IPS DF 4.7 (cell line): ENCODE data around the gene SF3A1.
"Not testable (repeated sequence)": the region's sequence is repeated elsewhere in the genome, so short reads cannot be mapped to it uniquely, and the experiment has no call there.

Experiments used
- DNase-seq: peaks from one replicate; pipeline ENCODE4 v3.0.0-alpha.2; 2013; ENCODE audit warnings: low spot score; ENCODE audit errors: extremely low read depth

The SF3A1 gene, protein sequence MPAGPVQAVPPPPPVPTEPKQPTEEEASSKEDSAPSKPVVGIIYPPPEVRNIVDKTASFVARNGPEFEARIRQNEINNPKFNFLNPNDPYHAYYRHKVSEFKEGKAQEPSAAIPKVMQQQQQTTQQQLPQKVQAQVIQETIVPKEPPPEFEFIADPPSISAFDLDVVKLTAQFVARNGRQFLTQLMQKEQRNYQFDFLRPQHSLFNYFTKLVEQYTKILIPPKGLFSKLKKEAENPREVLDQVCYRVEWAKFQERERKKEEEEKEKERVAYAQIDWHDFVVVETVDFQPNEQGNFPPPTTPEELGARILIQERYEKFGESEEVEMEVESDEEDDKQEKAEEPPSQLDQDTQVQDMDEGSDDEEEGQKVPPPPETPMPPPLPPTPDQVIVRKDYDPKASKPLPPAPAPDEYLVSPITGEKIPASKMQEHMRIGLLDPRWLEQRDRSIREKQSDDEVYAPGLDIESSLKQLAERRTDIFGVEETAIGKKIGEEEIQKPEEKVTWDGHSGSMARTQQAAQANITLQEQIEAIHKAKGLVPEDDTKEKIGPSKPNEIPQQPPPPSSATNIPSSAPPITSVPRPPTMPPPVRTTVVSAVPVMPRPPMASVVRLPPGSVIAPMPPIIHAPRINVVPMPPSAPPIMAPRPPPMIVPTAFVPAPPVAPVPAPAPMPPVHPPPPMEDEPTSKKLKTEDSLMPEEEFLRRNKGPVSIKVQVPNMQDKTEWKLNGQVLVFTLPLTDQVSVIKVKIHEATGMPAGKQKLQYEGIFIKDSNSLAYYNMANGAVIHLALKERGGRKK

DNA sequence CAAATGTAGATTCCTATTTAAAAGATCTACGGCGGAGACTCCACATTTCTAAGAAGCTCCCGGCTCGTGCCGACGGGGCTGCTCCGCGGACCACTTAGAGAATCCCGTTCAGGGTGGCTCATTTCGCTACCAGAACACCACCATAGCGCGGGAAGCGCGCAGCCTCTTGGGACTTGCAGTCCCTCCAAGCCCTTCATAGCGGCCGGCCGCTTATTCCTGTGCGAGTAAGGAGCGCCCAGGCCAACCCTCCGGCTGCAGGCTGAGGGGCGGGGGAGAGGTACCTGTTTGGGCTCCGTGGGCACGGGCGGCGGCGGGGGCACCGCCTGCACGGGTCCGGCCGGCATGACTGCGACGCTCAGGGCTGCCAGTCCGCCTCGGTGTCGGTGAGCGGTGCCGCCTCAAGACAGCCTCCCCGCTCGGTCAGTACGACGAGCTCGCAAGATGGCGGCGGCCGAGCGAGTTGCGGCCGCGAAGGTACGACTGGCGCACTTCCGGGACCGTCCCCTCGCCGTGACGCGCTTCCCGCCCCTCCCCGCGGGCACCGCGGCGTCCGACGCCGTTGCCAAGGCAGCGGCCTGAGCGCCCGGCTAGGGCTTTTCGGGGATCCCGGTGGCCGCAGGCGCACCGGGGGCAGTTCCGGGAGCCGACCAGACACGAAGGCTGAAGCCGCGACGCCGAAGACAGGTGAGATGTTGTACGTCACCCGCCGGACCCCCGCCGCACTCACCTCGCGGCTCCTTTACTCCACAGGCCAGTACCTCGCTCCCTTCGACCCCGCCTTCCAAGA is at the start of gene SF3A1, which contains the start of gene CCDC157:
SF3A1 (minus strand) TSS at position 446 of the 787 bp plus-strand sequence; CDS start at position 344, 102 bp downstream.
CCDC157 (plus strand) TSS at position 559 of the 787 bp plus-strand sequence. CDS start 8,994 bp downstream, outside the sequence.
- no peak for DNase-seq

DNA sequence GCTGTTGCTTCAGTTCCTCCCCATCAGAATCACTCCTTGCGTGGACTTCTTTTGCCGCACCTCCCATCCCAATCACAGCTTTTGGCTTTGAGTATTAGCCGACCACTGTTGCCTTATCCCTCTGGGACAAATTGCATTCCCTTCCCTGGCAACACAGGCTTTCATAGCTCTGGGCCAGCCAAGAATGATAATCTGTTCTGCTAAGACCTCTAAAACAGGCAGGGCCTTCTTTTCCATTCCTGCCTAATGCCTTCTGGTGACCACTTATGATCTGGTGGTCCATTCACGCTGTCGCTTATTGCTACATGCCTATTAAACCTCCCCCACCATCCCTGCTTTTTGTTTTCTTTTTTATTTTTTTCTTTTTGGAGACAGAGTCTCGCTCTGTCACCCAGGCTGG is 49.7 kb upstream of the SF3A1 start:
- no peak for DNase-seq

DNA sequence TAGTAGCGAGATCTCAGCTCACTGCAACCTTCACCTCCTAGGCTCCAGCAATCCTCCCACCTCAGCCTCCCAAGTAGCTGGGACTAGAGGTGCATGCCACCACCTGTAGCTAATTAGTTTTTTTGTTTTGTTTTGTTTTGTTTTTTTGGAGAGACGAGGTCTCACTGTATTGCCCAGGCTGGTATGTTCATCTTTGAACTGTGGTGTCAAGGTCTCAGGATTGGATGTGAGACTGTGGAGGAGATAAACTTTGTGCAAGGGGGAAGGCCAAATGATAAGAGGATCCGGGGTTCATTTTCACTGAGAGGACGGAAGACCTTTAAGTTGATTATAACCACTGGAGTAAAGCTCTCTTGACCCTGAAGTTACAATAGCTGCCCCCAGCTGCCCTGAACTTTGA is 49.0 kb upstream of the SF3A1 start:
- no peak for DNase-seq

DNA sequence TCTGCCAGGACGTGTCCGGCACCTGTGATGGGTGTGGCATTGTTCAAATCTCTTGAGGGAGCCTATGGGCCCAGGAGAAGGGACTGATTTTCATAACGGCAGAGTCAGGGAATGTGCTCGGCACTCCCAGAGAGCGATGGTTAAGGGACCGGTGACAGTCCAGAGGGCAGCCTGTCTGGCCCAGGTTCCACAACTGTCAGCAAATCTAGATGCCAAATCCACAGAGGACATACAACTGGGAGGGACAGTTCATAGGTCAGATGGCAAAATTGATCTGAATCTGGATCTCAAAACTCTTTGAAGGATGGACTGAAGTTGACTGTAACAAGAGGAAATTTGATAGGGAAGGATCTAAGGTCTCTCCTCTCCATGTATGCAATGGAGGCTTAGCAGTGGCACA is 47.6 kb upstream of the SF3A1 start:
- no peak for DNase-seq

DNA sequence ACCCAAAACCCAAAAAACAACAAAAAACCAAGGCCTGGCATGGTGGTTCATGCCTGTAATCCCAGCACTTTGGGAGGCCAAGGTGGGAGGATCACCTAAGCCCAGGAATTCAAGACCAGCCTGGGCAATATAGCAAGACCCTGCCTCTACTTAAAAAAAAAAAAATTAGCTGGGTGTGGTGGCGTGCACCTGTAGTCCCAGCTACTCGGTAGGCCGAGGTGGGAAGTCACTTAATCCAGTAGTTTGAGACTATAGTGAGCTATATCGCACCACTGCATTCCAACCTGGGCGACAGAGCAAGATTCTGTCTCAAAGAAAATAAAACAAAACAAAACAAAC is 46.0 kb upstream of the SF3A1 start:
- not testable (repeated sequence) for DNase-seq

DNA sequence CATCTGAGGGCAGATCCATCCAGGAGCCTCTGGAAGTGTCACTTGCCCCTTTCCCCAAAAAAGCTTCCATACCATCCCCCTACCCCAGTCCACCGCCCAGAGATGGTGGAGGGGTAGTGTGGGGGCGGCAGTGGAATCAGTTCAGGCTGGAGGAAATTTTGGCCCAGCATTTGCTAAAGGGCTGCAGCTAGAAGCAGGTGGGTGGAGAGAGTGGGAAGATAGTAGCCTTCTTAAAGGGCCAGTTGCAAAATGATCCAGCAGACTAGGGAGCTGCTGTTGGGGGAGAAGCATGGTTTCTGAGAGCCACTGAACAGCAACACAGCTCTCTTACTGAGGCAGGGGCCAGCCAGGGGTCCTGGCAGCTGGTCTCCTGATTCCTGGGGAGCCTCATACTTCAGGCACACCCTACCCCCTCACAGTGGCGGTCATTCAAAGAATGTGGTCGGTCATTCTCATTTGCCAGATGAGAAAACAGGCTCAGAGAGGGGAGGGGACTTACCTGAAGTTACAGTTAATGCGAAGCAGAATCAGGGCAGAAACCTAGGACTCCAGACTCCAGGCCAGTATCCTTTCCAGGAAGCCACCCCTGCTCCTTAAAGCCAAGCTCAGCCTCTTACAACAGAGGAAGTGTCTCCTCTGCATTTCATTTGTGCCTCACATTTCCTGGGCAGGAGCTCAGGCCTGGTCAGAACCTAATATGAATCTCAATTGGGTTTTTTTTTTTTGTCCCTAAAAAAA is 45.5 kb upstream of the SF3A1 start:
- no peak for DNase-seq

DNA sequence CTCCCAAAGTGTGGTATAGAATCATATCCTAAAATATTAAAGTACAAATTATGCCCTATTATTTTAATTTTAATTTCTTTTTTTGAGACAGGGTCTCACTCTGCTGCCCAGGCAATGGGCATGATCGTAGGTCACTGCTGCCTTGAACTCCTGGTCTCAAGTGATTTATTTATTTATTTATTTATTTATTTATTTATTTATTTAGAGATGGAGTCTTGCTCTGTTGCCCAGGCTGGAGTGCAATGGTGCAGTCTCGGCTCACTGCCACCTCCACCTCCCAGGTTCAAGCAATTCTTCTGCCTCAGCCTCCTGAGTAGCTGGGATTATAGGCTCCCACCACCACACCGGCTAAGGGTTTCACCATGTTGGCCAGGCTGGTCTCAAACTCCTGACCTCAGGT is 44.3 kb upstream of the SF3A1 start:
- DNase-seq: not testable (repeated sequence)

DNA sequence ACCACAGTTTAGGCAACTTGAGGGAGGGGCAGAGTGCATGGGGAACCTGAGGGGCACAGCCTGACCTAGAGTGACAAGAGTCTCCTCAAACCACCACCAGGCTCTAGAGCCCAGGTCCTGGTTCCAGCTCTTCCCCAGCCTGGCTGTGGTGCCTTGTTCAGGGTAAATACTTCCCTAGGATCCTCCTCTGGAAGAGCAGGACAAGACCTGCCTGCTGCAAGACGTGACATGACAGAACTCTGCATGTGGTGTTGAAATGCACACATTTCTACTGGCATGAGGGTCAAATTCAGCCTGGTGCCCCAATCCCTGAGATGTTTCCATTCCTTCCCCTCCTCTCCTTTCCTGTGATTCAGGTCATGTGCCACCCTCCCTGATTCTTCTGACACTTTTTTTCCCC is 43.5 kb upstream of the SF3A1 start:
- DNase-seq: no peak

DNA sequence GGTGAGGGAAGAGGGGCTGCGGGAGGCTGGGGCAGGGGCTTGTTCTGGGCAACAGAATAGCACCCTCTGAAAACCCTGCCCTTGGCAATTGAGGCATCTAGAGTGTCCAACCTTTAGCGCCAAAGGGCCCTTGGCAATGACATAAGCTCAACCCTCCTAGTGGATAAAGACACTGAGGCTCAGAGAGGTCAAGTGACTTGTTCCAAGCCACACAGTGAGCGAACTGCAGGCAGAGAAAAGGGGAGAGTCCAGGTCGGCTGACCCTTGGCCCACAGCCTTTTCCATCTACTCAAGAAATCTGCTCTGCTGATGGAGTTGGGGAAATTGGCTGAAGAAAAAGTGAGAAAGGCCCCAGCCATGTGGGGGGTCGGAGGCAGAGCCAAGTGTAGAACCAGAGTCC is 43.0 kb upstream of the SF3A1 start:
- DNase-seq: no peak

DNA sequence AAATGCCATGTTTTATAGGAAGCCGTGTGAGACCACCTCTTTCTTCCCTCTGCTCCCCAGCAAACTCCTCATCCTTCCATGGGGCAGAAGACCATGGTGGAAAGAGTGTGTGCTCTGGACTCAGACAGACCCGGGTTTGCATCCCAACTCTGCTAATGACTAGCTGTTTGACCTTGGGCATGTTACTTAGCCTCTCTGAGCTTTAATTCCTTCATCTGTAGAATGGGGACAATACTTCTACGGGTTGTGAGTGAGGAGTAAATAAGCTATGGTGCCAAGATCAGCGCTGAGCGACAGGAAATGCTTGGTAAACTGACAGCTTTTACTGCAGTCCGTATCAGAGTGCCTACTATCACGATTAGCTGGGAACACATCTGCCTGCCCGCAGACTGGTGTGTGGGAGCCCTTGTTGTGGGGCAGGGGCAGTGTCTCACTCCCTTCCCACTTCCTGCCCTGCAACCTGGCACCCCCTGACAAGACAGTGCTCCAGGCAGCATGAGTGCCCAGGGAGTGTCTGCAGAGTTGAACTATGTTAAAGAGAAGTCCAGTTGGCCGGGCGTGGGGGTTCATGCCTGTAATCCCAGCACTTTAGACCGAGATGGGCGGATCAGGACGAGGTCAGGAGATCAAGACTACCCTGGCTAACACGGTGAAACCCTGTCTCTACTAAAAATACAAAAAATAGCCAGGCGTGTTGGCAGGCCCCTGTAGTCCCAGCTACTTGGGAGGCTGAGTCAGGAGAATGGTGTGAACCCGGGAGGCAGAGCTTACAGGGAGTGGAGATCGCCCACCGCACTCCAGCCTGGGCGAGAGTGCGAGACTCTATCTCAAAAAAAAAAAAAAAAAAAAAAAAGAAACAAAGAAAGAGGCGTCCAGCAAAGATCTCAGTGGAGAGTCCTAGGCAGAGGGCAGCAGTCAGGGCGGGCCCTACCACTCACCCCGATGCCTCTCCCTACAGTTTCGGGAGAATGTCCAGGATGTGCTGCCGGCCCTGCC is 42.3 kb upstream of the SF3A1 start:
- no peak for DNase-seq

DNA sequence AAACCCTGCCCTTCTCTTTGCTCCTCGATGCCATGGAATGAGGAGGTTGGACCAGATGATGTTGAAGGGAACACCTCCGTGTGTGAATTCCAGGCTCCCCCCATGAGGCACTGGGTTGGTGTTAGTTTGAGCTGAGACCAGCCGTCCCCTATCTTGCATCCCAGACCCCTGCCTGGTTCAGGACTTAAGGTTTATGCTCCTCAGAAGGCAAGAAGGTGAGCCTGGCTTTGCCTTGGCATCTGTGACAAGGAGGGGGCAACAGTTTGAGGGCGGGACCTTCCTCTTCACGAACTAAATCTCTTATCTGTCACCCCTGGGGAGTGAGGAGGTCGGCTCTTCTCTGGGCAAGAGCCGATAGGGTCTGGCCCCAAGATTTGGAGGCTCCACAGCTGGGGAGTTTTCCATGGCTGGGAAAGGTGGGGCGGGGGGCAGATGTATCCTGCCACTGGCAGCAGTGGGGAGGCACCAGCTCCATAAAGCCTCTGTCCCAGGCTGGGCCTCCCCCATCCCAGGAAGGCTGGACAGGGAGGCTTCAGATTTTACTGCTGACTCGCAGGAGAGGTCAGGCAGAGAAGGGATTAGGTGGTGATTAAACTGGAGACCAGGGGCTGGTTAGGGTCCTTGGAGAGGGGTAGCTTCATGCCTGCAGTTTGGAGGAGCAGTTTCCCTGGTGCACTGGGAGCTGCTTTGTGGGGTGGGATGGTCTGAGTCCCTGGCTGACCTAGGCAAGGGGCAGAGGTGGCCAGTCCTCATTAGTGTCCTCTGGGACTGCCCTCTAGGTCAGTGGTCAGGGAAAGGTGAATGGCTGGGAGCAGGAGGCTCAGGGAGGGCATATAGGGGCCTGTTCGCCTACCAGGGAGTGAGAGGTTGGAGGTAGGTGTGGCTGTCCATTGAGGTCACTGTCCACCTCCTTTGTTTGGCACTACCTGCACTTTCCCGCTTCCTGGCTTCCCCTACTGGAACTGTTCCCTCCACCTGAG is 41.3 kb upstream of the SF3A1 start:
- no peak for DNase-seq

DNA sequence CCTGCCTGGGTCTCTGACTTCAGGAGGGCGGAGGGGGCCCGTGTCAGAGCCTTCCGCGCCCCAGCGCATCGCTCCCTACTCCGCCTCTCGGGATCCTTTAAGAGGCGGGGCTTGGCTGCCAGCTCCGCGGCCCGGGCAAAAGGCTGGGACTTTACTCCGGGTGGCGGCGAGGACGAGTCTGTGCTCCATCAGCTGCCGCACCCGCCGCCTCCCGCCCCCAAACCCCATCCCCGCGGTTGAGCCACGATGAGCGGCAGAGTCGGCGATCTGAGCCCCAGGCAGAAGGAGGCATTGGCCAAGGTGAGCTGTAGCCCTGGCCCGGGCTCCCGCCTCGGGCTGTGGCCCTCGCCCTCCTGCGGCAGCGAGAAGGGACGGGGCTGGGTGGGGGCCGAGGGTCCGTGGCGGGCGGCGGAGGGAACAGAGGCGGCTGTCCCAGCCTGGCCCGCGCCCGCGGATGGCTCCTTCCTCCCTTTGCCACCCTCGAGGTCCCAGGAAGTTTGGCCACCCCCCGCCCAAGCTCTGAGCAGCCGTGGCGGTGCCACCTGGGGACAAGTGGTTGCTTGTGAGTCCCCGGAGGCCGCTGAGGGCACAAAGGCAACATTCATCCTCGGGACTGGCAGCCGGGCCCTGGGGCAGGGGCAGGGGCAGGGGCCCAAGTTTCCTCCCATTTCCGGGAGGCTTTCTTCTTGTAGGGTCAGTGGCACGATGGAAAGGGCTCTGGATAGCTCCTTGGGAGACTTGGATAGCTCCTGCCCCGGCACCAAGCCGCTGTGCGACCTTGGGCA is 40.4 kb upstream of the SF3A1 start, which contains the start of gene SEC14L2:
SEC14L2 (plus strand) TSS at position 148 of the 785 bp plus-strand sequence; CDS start at position 247, 99 bp downstream.
- DNase-seq: no peak

DNA sequence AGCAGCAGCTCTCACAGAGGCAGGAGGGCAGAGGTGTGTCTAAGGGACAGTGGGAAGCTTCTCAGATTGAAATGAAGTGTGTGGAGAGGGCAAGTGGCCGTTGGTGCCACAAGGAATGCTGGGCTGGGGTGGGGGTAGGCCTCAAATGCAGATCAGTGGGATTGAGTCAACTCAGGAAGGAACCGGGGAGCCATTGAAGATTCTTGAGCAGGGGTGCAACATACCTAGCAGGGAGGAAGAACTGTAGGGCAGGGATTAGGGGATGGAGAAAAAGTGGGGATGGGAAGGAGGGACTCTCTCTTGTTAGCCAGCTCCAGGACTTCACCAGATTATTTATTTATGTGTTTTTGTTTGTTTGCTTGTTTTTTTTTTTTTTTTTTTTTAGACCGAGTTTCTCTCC is 37.2 kb upstream of the SF3A1 start:
- DNase-seq: no peak

DNA sequence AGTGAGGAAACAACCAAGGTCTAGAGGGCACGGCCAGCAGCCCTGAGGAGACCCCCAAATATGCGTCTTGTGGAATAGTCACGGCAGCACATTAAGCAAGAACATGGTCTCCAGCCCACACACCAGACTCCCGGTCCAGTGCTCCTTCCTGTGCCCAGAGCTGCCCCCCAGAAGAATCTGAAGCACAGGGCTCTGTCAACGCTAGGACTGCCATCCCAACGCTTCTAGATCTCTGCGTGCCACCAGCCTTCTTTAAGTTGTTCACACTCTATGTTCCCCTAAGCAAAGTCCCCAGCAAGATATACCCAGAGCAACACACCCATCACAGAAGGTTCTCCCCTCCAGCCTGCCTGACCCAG is 36.6 kb upstream of the SF3A1 start:
- DNase-seq: no peak

DNA sequence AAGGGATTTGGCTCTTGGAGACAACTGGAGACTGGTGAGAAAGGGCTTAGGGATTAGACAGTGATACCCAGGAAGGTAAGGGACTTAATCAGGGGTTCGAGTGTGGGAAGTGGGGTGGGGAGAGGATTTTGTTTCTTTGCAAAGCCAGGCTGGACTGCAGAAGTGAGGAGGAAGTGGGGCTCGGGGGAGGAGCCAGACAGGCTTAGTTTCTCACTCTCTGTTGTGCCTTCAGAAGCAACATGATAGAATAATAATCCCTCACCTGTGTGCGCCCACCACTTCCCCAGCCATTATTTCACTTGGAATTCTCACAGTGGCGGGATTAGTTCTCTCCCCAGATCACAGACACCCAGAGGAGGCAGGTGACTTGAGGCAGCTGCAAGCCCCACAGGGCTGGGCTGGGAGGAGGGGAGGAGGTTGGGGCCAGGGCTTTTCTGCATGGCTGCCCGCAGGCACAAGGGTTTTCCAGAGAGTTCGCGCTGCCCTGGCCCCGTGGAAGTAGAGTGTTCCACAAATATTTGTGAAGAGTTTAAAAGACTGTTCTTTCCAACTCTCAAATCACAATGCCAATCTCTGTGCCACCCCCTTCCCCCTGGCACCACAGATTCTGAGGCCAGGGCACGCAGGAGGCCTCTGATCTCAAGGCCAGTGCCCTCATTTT is 36.1 kb upstream of the SF3A1 start:
- DNase-seq: no peak

DNA sequence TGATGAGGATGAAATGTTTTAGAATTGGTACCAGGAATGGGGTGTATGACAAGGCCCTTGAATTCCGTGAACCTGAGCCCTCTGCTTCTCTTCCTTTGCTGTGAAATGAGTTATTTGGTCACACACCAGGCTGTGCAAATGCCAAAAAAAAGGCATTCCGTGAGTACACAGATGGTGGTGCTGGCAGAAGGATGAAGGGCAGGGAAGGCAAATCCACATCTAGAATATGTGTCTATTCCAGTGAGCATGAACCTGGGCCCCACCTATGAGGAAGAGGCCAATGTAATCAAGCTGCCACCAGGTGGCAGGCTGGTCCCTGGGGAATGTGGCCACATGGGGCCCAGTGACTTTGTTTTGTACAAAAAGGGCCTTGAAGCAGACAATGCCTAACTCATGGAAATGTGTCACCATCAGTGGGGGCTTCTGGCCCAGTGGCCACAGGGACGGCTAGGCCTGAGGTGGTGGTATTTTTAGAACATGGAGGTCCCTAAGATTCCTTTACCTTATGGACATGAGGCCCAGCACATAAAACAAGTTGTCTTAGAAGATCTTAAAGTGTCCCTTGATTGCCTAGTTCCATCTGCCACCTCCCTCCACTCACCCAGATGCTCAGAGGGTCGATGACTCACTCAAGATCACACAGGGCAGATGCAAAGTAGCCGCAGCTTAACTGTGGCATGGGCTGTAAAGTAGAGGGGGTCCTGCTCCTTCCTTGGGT is 34.4 kb upstream of the SF3A1 start:
- DNase-seq: no peak
